Thymus (tissue), 11 donors: ENCODE measurements around the gene PIGK. TPM values are rescaled to one million over a fixed set of nuclear protein-coding genes. Genes with fewer than 3 reads are reported as not detected.

ENCODE experiments used
- DNase-seq, 9 donors: peaks; one replicate each; pipeline ENCODE4 v3.0.0-alpha.2; 2013; ENCODE audit warnings: low spot score in 9 of 9, low read depth in 6 of 9, missing footprints in 1 of 9
- H3K27ac ChIP-seq, 2 donors: one replicate each; pipeline ENCODE4 v1.5.1; 2013; ENCODE audit warnings: control low read depth in 1 of 2, low read depth in 1 of 2, low read length in 1 of 2, mild to moderate bottlenecking in 1 of 2, moderate library complexity in 1 of 2
- H3K27me3 ChIP-seq, 2 donors: one replicate each; pipeline ENCODE4 v1.5.1; 2013; ENCODE audit warnings: low read length in 1 of 2; ENCODE audit not compliant: control insufficient read depth in 2 of 2, insufficient read depth in 1 of 2
- H3K36me3 ChIP-seq, 2 donors: one replicate each; pipeline ENCODE4 v1.5.1; 2013; ENCODE audit warnings: low read length in 1 of 2, mild to moderate bottlenecking in 1 of 2, moderate library complexity in 1 of 2; ENCODE audit not compliant: control insufficient read depth in 2 of 2, insufficient read depth in 2 of 2
- H3K4me1 ChIP-seq, 2 donors: one replicate each; pipeline ENCODE4 v1.5.1; 2013; ENCODE audit warnings: low read length in 2 of 2; ENCODE audit not compliant: control insufficient read depth in 2 of 2, insufficient read depth in 2 of 2
- H3K4me3 ChIP-seq, 2 donors: one replicate each; pipeline ENCODE4 v1.5.1; 2013; ENCODE audit warnings: low read length in 2 of 2, control low read depth in 1 of 2, mild to moderate bottlenecking in 1 of 2
- H3K9me3 ChIP-seq, 2 donors: one replicate each; pipeline ENCODE4 v1.5.1; 2013; ENCODE audit warnings: low read length in 1 of 2, mild to moderate bottlenecking in 1 of 2; ENCODE audit not compliant: control insufficient read depth in 2 of 2, insufficient read depth in 1 of 2
- WGBS: extraction: QIAGEN DNeasy Blood & Tissue Kit; methylation state at CpG from one replicate; pipeline ENCODE4 v1.1.7; 2013; 5-methylcytosine and 5-hydroxymethylcytosine counted together
- polyA plus RNA-seq: library from polyadenylated mRNA; stranded (reverse); fragments of 200-250 nt; gene quantifications from one replicate; pipeline ENCODE4 v1.2.3, GENCODE V29; 2013
- total RNA-seq: library from RNA; stranded (reverse); fragments of 120-200 nt; gene quantifications from one replicate; pipeline ENCODE4 v1.2.4, GENCODE V29; 2013
- donor health status: healthy.

The PIGK gene
- total and polyA plus RNA-seq, 2 donors, result 14.6 to 31.2 TPM

GRCh38 chr1:77064246-77064645 lies 155.0 kb downstream of the PIGK start:
- Histone ChIP-seq H3K4me3 (no peak overlapping the region), H3K36me3 (no peaks in the 10 kb centered on the region), H3K9me3 (no peaks in the 10 kb centered on the region), H3K4me1 (no peaks in the 10 kb centered on the region), H3K27ac (no peak overlapping the region), H3K27me3 (no peaks in the 10 kb centered on the region)
- WGBS, result 91% methylated on average over 2 of the region's 2 CpGs
- no peak for DNase-seq

GRCh38 chr1:77063118-77063517 lies 156.1 kb downstream of the PIGK start:
- Histone ChIP-seq H3K4me1 (no peaks in the 10 kb centered on the region), H3K36me3 (no peaks in the 10 kb centered on the region), H3K4me3 (no peak overlapping the region), H3K9me3 (no peaks in the 10 kb centered on the region), H3K27me3 (no peaks in the 10 kb centered on the region), H3K27ac (no peak overlapping the region)
- WGBS, result 86% methylated on average over 4 of the region's 4 CpGs
- no peak for DNase-seq

- no peak for DNase-seq
- 94% methylated on average over 3 of the region's 3 CpGs for WGBS
- Histone ChIP-seq H3K27ac (no peak overlapping the region), H3K9me3 (no peaks in the 10 kb centered on the region), H3K27me3 (no peaks in the 10 kb centered on the region), H3K36me3 (no peaks in the 10 kb centered on the region), H3K4me3 (no peak overlapping the region), H3K4me1 (no peaks in the 10 kb centered on the region)
Measured at GRCh38 chr1:77061162-77061561, 158.1 kb downstream of the PIGK start.

GRCh38 chr1:77060000-77060399 lies 159.2 kb downstream of the PIGK start:
- Histone ChIP-seq H3K9me3 (no peaks in the 10 kb centered on the region), H3K36me3 (no peaks in the 10 kb centered on the region), H3K4me1 (no peaks in the 10 kb centered on the region), H3K4me3 (no peak overlapping the region), H3K27ac (no peak overlapping the region), H3K27me3 (no peaks in the 10 kb centered on the region)
- DNase-seq, result no peak
- 7% methylated on average over 5 of the region's 5 CpGs for WGBS

GRCh38 chr1:77057994-77058585 lies 161.1 kb downstream of the PIGK start:
- Histone ChIP-seq H3K27ac (no peak overlapping the region), H3K36me3 (no peaks in the 10 kb centered on the region), H3K27me3 (no peaks in the 10 kb centered on the region), H3K4me3 (no peak overlapping the region), H3K9me3 (no peaks in the 10 kb centered on the region), H3K4me1 (no peaks in the 10 kb centered on the region)
- DNase-seq, result no peak
- WGBS, result 94% methylated on average over 7 of the region's 7 CpGs

- Histone ChIP-seq H3K4me1 (no peaks in the 10 kb centered on the region), H3K27me3 (no peaks in the 10 kb centered on the region), H3K36me3 (no peaks in the 10 kb centered on the region), H3K27ac (no peak overlapping the region), H3K9me3 (no peaks in the 10 kb centered on the region), H3K4me3 (no peak overlapping the region)
- DNase-seq, result no peak
- WGBS, result 95% methylated on average over 7 of the region's 7 CpGs
Measured at GRCh38 chr1:77056525-77056924, 162.7 kb downstream of the PIGK start.

GRCh38 chr1:77051425-77051824 lies 167.8 kb downstream of the PIGK start:
- H3K4me3 ChIP-seq, result no peak overlapping the region
- H3K27ac ChIP-seq, result no peak overlapping the region
- H3K27me3 ChIP-seq, result no peaks in the 10 kb centered on the region
- WGBS, result 83% methylated on average over 1 of the region's 1 CpG
- no peaks in the 10 kb centered on the region for H3K9me3 ChIP-seq
- DNase-seq, result no peak
- H3K4me1 ChIP-seq, result peaks cover 0 to 3% of the 10 kb centered on the region in 2 donors
- no peaks in the 10 kb centered on the region for H3K36me3 ChIP-seq

GRCh38 chr1:77048615-77049005 lies 170.6 kb downstream of the PIGK start:
- no peaks in the 10 kb centered on the region for H3K36me3 ChIP-seq
- no peak overlapping the region for H3K27ac ChIP-seq
- no peaks in the 10 kb centered on the region for H3K27me3 ChIP-seq
- DNase-seq, result no peak
- no peak overlapping the region for H3K4me3 ChIP-seq
- no peaks in the 10 kb centered on the region for H3K9me3 ChIP-seq
- 40% methylated on average over 1 of the region's 1 CpG for WGBS
- peaks cover 0 to 3% of the 10 kb centered on the region in 2 donors for H3K4me1 ChIP-seq

GRCh38 chr1:77047978-77048614 lies 171.1 kb downstream of the PIGK start:
- DNase-seq, result peak in 3 of 9 donors; percentile 2 to 44 (median 16)
- Histone ChIP-seq H3K4me3 (no peak overlapping the region), H3K27me3 (no peaks in the 10 kb centered on the region), H3K36me3 (no peaks in the 10 kb centered on the region), H3K27ac (no peak overlapping the region), H3K4me1 (peaks cover 0 to 3% of the 10 kb centered on the region in 2 donors), H3K9me3 (no peaks in the 10 kb centered on the region)
- 7% methylated on average over 3 of the region's 3 CpGs for WGBS
